HG03066 (cell line): ENCODE data around the gene HEYL.
A peak's percentile ranks its signal among the peaks of the same experiment; 100 is the strongest.
"Not testable (repeated sequence)": the region's sequence is repeated elsewhere in the genome, so short reads cannot be mapped to it uniquely, and the experiment has no call there.

Source experiments
- ATAC-seq: cut with Tn5 transposase; IDR thresholded peaks from one replicate; pipeline ENCODE4 v1.9.1; 2021; ENCODE audit warnings: low read depth; ENCODE audit not compliant: unreplicated experiment

The HEYL gene

DNA sequence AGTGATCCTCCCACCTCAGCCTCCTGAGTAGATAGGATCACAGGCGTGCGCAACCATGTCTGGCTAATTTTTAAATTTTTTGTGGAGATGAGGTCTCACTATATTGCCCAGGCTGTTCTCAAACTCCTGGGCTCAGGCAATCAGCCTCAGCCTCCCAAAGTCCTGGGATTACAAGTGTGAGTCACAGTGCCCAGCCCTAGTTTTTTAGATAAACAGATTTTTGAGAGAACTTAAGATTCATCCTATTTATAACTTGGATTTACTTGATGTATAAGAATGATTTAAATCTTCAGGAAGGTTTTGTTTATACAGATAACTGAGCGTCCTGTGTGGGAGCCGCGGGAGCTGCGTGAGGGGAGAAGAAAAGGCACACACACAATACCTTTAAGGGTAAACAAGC, 26.2 kb downstream of the HEYL start:
- no peak for ATAC-seq

DNA sequence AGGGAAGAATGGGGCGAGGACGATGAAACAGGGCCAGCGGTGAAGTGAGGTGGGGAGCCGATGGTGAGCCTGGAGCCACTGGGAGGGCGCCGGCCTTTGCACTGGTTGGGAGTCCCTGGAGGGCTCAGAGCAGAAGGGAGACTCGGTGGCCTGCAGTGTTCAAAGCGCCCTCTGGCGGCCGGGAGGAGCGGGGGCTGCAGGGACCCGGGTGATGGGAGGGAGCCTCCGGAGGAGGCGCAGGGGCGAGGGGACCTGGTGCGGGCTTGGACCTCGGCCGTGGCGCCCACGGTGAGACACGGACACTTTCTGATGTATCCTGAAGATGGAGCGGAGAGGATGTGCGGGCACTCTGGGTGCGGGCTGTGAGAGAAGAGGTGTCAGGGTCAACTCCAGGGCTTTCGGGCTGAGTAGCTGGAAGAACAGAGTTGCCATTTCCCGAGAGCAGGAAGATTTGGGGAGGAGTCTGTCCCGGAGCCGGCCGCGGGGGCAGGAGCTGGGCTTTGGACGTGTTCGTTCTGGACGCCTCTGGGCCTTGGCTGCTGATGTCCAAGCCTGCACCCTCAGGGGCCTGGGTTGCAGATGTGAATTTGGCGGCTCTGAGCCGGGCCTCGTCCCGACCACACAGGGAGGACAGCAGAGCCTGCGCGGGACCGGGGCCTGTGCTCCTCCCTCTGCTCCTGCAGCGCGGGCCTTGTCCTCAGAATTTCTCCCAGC, 29.7 kb downstream of the HEYL start:
- ATAC-seq = peak; percentile 71

DNA sequence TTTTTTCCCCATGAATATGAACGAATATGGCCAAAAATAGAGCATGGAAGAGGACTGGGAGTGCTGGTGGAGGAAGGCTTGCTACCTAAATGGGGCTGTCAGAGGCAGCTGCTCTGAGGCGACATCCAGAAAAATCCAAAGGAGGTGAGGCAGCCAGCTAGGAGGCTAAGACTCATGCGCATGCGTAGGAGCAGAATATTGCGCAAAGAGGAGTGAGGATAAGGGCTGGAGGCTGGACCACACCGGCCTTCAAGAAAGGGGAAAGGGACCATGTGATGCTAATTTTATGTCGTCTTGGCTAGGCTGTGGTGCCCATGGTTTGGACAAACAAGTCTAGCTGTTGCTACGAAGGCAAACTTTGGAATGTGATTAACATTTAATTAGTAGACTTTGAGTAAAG, 30.5 kb downstream of the HEYL start:
- no peak for ATAC-seq

DNA sequence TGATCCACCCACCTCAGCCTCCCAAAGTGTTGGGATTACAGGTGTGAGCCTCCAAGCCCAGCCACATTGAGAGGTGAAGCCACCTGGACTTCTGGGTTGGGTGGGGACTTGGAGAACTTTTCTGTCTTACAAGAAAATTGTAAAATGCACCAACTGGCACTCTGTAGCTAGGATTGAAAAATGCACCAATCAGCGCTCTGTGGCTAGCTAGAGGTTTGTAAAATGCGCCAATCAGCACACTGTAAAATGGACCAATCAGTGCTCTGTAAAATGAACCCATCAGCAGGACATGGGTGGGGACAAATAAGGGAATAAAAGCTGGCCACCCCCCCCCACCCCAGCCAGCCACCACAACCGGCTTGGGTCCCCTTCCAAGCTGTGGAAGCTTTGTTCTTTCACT, 35.8 kb downstream of the HEYL start:
- not testable (repeated sequence) for ATAC-seq

DNA sequence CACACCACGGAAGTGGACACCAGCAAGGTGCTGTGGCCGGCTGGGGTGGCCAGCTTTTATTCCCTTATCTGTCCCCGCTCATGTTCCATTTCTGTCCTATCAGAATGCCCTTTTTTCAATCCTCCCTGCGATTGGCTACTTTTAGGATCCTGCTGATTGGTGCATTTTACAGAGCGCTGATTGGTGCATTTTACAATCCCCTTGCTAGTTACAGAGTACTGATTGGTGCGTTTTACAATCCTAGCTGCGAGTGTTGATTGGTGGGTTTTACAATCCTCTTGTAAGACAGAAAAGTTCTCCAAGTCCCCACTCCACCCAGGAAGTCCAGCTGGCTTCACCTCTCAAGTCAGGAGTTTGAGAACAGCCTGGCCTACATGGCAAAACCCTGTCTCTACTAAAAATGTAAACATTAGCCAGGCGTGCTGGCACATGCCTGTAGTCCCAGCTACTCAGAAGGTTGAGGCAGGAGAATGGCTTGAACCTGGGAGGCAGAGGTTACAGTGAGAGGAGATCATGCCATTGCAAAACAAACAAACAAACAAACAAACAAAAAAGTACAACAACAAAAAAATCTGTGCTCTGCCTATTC, 37.7 kb downstream of the HEYL start:
- not testable (repeated sequence) for ATAC-seq

DNA sequence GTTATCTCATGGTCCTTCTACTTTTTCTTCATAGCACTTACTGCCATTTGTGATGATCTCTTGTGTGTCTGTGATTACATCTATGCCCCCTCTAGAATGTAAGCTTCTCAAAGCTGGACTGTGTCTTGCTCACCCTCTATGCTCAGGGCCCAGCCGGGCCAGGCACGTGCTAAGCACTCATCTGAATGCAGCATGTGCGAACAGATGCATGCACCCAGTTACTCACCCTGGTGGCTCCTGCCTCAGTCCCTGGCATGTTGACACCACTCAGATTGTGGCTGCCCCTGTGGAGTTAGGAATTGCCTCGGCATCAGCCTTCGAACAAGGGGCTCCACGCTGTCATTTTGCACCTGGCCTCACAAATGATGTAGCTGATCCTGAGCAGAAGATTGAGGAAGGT, 43.3 kb downstream of the HEYL start:
- no peak for ATAC-seq

DNA sequence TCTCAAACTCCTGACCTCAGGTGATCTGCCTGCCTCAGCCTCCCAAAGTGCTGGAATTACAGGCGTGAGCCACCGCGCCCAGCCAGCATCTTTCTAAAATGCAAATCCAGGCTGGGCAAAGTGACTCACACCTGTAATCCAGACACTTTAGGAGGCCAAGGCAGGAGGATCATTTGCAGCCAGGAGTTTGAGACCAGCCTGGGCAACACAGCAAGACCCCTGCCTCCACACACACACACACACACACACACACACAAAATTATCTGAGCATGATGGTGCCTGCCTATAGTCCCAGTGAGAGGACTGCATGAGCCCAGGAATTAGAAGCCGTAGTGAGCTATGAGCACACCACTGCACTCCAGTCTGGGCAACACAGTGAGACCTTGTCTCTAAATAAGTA, 46.1 kb downstream of the HEYL start:
- no peak for ATAC-seq

DNA sequence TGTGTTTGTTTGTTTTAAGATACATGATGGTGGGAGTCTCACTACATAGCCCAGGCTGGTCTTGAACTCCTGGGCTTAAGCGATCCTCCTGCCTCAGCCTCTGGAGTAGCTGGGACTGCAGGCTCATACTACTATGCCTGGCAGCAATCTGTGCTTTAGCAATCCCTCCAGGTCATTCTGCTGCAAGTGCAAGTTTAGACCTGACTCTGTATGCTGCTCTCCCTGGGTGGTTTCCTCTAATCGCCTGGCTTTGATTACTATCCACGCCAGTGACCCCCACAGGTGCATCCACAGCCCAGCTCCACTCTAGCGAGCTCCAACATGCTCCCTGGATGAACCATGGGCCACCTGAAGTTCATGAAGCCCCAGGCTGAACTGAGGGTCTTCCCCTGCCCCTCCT, 47.4 kb downstream of the HEYL start:
- no peak for ATAC-seq

DNA sequence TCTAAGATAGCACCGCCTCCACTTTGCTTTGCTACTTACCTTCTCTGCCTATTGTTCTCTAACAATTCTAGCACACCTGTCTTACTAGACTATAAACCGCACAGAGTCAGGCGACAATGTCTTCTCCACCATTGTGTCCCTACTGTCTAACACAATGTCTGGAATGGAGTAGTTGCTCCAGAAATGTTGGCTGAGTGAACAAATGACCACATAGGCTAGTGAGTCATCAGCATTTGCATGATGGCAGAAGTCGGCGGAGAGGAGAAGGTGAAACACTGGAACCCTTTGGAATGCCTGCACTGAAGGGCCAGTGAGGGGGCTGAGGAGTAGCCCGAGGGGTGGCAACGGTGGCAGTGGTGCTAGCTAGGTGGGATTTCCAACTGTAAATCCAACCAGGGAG, 48.9 kb downstream of the HEYL start:
- ATAC-seq = no peak

DNA sequence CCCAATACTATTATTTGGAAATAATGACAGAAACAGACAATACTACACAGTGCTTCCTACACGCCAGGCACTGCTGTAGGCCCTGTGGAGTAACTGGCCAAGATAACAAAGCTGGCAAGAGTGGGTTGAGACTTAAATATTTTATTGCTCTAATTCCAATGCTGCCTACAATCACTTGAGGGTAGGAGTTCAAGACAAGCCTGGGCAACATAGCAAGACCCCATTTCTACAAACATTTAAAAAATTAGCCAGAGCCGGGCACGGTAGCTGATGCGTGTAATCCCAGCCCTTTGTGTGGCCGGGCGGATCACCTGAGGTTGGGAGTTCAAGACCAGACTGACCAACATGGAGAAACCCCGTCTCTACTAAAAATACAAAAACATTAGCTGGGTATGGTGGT, 53.5 kb downstream of the HEYL start:
- ATAC-seq = no peak

DNA sequence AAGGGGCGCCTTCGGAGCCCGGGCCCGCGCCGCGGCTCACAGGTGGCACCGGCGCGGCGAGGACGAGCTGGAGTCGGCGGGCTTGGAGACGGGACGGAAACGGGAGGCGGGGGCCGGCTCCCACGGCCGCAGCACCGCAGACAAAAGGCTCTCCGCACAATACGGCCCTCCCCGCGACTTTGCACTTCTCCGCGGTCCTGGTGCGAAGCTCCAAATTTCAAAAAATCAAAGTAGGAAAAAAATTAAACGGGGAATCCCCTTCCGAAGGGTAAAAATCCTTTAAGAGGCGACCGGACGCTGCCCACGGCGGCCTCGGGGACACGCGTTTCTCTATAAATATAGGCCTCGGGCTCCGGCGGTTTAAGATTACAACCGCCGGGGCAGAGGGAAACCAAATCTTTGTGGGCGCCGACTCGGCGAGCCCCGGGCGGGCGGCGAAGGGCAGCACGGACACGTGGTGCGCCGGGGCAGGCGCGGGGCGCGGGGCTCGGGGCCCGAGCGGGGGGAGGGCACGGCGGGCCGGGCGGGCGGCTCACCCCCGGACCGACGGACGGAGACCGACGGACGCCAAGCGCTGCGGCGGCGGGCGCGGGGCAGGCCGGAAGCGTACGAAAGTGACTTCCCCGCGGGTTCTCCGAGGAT, 63.3 kb downstream of the HEYL start:
- peak; percentile 44 for ATAC-seq

DNA sequence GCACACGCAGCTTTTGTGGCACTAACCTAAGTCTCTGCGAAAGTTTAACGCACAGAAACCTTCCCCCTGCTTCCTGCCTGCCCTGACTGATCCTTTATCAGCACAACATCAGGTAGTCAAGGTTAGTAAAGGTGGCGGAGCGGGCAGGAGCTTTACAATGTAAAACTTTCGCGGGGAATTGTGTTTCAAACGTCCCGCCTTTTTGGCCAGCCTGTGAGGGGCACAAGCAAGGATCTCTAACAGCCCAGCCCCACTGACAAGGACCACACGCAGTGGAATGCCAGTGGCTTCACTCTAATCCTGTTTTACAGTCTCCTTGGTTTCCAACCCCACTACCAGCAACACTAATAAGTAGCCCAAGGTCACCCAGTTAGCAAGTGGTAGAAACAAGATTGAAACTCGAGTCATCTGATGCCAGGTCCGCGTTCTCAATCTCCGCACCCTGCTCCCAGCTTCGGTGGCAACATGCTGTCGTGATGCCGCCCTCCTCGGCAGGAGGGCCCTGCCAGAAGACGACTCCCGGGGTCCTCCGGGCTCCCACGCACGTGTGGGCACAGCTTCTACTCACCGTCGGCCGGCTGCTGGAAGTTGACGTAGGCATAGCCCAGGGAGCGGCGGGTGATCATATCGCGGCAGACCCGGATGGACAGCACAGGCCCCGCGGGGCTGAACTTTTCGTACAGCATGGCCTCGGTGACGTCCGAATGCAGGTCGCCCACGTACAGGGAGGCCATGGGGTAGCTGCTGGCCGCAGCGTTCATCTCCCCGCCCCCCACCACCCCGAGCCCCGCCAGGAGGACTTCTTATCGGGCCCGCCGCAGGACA, 64.0 kb downstream of the HEYL start:
- ATAC-seq = peak; percentile 19

DNA sequence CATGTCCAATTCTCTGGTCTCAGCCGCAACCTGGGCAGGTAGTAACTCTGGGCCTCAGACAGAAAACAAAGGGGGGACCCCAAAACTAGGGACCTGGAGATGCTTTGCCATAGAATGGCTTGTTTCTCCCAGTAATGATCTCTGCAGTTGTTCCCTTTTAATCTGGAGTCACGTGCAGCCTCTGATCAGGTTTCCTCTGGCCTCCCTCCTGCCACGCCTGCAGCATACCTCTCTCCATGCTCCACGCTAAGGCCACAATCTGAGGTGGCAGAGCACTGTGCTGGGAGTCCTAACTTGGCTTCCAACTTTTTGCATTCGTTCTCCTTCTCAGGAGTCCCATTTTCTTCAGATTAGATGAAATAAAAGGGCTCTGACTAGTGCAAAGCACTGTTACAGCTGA, 64.8 kb downstream of the HEYL start:
- no peak for ATAC-seq
